GM18909 (cell line): ENCODE data around the gene NOS1AP.
"Not testable (repeated sequence)": the region's sequence is repeated elsewhere in the genome, so short reads cannot be mapped to it uniquely, and the experiment has no call there.

Source experiments
- ATAC-seq: cut with Tn5 transposase; IDR thresholded peaks from one replicate; pipeline ENCODE4 v1.9.1; 2021; ENCODE audit warnings: mild to moderate bottlenecking; ENCODE audit not compliant: unreplicated experiment, poor library complexity

The NOS1AP gene

DNA sequence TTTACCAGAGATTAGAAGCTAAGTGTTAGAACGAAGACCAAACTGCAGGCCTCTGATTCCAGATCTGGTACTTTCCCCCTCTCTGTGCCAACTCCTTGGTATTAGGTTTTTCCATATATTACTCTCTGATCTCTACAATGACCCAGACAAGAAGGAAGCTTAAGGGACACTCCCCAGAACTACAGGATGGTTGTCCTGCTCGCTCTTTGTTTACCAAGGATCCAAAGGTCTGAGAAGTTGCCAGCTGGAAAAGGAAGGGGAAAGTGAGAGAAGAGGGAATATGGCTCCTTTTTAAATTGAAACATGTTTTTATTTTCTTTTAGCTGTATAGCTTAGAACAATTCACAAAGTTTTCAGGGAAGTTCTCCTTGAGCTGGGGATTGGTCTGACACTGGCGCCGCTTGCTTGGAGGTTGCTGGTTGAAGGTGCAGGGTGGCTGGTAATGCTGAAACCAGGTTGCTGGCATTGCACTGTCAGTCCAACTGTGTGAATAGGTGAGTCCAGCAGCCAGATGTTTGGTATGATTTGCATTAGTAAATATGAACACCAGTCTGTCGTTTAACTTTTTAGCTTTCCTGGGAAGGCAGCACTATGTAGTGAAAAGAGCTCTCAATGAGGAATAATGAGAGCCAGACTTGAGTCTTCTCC is 89.3 kb downstream of the NOS1AP start:
- ATAC-seq: no peak

DNA sequence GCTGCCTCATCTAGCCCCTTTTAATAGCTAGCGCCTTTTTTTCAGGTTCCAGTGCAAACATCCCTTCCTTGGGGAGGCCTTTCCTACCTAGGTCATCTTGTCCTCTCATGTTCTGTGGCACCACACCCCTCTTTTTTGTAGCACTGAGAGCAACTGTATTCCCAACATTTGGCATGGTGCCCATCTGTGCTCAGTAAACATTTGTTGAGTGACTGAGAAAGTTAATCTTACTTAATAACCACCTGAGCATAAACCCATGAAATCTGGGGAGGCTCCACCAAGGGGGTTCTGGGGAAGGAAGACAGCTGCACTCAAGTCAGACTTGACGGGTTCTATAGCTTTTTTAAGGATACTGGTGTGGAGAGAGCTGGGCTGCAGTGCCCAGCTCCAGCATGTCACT is 90.0 kb downstream of the NOS1AP start:
- ATAC-seq: no peak

DNA sequence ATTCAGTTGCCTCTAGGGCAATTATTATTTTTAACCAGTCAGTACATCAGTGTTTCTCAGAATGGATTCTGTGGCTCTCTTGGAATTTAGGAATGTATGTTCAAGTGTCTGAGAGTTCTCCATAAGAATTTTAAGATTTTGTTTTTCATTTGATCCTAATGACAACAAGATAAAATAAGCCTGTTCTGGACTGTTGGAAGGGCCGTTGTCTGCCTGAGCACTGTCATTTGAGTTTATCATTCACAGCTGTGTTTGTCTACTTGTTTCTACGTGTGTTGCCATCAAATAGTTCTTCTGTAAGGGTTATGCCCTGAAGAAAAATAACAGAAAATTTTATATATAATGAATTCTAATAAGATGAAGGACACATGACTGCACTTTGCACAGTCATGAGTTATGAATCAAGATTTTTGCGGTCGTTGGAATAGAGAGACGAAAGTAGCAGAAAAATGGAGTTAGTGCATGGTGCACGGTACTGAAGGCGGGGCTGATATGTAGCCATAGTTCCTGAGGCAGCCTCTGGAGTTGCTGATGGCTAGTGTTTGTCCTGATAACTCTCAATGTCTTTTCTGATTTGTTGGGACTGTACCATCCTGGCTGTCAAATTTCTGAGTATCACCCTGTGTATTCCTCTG is 92.5 kb downstream of the NOS1AP start:
- no peak for ATAC-seq

DNA sequence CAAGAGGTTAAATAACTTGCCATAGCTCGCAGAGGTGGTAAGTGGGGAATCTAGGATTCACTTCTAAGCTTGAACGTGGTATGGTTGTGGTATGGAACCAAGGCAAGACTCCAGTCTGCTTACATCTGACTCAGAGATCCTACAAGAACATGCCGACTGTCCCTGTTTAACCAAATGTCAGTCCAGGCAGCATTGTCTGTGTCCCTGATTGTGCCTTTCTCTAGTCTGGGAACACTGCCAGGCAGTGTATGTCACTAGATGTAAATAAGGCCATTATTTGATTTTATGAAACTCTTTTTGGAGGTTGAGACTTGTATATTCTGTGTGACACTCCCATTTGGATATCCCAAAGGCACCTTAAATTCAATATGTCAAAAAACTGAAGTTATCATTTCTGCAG is 96.0 kb downstream of the NOS1AP start:
- ATAC-seq: no peak

DNA sequence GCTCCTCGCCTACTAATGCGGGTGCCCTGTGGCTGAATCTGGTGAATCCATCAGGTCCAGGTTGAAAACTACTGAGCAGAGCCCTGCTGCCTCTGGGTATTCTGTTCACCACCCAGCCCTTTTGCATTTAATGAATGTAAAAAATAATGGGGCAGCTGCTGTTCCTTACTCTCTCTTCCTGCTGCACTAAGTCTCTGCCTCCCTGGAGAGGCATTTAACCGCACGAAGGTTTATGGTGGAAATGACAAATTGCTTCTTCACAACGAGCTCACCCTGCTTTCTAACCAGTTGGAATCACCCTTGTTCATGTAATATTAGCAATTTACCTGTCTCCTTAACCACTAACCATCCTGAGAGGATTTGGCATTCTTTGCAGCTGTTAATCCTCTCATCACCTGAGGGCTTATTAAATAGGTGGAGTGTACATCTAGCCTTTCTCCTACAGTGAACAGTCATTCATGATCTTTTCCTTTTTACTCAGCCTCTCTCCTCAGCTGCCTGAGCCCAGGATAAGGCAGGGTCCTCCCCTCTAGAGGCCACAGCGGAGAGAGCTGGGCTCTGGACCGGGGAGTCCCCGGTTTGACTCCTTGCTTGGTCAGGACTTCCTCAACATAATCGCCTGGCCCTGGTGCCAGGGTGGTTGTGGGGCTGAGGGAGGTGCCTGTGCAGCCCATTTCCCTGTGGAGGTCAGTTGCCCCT is 97.6 kb downstream of the NOS1AP start:
- ATAC-seq: no peak

DNA sequence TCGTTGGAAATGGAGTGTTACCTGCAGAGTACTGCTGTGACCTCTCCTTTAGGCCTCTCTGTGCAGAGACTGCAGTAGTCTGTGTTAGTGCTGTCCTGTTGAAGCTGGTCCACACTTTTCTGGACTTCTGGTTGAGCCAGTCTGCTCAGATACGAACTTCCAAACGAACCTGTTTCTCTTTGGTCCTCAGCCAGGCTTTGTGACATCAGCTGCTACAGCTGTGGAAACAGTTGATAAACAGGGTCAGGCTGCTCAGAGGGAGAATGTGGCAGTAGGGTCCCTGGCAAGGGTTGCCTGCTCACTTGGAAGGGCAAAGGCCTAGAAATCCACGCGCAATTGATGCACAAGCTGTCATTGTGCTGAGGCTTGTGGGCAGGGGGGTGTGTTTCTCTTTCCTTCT is 98.8 kb downstream of the NOS1AP start:
- ATAC-seq: no peak

DNA sequence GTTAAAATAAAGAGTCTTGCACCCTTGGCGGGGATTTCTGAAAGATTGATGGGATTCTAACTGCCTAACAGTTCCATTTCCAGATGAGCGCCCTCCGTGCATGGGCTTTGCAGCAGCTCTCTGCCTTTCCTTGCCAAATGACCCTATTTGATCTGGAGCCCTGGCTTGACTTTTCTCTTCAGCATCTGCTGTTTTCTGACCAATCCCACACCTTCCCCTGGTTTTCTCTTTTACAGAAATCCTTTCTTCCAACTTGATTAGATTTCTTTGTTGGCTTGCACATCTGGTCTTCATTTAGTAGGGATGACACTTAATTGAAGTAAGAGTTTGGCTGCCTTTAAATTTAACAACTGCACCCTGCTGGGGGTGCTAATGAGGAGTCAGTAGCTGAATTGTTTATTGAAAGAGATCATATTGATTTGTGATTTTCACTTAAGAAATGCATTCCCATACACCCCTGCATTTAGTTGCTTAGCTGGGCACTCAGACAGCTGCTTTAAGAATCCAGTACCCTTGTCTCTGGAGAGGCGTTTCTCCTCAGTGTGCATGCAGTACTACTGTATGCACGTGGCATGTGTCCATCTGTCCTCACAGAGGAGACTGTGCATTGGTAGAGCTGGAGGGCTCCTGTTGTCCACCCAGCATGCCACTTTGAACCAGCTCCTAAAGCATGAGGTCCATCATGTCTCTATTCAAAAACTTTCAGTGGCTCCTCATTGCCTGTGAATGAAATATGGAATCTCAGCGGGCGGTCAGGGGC is 99.7 kb downstream of the NOS1AP start:
- ATAC-seq: no peak

DNA sequence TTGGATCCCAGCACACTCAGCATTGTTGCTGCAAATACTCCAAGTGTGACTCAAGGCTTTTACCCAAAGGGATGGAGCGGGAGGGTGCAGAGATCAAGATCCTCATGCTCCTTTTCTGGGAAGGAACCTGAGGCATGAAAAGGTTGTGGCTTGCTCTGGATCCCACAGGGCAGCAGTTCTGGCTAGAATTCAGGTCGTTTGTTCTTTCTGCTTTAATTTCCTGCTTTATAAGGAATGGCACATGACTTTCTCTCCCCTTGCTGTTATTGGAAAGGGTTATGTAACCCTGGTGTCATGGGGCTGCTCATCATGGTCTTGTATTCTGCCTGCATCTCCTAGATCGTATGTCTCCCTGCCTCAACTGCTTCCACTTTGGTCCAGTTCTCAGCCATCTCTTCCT is 101.6 kb downstream of the NOS1AP start:
- ATAC-seq: no peak

DNA sequence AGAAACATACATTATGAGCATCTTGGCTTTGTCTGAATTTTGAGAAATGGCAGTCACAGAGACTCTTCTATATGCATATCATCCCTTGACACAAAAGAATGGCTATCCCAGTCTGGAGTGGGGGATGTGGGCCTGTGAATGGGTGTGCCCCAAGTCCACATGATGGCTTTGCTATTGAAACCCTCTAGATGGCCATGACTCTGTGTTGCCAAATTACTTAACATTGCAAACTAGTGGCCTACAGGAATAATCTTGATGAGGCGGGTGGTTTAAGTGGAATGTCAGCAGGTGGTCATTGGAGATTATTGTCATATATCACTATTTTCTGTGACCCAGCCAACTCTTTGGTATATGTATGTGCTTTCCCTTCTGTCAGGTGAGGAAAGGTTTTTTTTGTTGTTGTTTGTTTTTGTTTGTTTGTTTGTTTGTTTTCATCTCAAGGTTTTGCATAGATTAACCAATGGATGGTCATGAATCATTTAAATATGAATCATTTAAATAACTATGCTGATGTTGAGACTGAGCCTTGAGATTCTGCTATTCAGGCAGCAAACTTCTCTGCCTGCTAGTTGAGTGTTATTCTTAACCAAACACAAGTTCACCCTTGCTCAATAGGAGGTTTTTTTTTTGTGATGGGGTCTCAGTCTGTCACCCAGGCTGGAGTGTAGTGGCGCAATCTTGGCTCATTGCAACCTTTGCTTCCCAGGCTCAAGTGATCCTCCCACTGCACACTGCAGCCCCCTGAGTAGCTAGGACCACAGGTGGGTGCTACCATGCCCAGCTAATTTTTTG is 103.0 kb downstream of the NOS1AP start:
- ATAC-seq: no peak

DNA sequence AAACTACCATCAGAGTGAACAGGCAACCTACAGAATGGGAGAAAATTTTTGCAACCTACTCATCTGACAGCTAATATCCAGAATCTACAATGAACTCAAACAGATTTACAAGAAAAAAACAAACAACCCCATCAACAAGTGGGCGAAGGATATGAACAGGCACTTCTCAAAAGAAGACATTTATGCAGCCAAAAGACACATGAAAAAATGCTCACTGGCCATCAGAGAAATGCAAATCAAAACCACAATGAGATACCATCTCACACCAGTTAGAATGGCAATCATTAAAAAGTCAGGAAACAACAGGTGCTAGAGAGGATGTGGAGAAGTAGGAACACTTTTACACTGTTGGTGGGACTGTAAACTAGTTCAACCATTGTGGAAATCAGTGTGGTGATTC is 104.1 kb downstream of the NOS1AP start:
- ATAC-seq: not testable (repeated sequence)

DNA sequence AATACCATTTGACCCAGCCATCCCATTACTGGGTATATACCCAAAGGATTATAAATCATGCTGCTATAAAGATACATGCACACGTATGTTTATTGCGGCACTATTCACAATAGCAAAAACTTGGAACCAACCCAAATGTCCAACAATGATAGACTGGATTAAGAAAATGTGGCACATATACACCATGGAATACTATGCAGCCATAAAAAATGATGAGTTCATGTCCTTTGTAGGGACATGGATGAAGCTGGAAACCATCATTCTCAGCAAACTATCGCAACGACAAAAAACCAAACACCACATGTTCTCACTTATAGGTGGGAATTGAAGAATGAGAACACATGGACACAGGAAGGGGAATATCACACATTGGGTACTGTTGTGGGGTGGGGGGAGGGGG is 104.5 kb downstream of the NOS1AP start:
- ATAC-seq: not testable (repeated sequence)

DNA sequence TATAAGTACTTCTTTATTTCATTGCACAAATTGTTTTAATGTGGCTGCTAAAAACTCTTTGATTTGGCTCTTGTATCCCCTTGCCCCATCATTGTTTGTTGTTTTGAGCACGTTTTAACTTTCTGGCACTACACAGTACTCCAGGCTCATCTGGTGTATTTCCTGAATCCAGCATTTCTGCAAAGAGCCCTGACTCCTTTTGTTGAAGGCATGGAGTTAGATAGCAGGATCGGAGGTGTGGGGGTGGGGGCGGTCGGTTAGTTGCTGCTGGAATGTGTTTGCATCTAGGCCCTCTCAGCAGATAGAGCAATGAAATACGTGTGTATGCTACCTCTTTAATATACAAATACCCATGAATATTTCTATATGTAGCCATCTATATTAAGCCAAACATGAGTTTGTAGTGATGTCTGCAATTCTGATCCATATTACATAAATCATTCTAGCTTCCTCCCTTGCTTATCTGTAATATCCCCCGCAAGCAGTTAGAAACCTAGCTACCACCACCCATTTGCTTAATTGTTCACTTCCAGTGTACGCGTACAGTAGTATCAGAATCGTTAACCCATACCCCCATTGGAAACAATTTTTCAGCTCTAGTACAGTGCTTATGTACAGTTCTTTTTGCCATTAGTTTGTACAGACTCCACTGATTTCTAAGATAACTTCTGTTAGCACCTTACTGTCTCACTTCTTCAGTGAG is 106.0 kb downstream of the NOS1AP start:
- no peak for ATAC-seq

DNA sequence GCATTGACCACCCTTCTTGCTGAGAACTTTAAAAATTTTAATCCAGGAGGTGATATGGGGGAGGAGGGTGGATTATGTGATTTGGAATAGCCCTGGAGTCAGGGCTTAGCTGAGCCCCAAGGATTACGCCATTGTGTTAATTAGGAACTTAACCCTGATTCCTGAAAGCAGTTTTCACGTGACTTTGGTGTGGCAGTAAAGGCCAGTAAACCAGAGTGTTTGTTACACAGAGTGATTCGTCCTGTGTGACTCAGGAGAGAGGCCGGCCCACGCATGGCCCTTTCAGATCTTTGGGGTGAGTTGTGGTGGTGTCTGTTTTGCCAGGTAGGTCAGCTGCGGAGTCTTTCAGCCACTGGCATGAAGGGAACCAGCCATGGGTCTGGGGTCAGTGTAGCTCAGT is 107.6 kb downstream of the NOS1AP start:
- no peak for ATAC-seq

DNA sequence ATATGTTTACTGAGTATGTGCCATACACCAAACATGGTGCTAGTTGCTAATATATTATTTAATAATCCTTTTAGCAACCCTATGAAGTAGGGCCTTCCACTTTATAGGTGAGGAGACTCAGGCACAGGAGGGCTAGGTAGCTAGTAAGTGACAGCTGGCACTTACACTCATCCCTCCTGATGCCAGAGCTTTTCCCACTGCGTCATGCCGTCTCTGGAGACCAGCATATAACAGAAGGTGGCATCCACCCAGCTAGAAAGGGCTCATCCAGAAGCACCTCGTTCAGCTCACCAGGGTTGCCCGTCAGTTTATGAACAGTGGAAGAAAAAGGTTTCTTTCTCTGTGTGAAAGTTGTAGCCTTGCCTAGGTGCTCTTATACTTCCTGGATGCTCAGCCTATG is 108.9 kb downstream of the NOS1AP start:
- ATAC-seq: no peak

DNA sequence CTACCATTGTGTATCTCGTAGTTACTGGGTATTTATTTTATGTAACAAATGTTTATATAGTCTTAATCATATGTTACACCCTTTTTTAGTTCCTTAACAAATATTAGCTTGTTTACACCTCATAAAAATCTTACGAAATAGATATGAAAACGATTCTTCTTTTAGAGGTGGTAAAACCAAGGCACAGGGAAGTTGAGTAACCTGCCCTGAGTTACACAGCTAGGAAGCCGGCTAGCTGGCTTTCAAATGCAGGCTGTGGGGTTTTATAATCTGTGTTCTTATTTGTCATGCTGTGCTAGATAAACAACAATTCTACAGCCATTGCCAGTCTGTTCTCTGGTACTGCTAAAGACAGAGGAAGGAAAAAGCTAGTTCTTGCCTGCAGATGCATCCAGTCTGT is 109.6 kb downstream of the NOS1AP start:
- ATAC-seq: no peak

DNA sequence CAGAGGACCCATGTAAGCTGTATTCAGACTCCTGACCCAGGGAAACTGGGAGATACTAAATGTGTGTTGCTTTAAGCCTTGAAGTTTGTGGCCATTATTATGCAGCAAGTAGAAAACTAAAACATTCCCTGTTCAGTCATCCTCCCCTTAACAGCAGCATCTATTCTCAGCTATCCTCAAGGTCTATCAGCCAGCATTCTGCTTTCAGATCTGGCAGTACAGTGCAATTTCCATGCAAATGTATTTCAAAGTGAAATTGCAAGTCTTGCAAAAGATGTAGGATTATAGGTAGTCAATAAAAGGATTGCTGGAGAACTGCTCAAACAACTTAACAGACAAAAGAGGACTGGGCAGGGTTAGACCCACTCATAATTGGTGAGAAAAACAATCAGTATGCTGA is 111.3 kb downstream of the NOS1AP start:
- ATAC-seq: no peak

DNA sequence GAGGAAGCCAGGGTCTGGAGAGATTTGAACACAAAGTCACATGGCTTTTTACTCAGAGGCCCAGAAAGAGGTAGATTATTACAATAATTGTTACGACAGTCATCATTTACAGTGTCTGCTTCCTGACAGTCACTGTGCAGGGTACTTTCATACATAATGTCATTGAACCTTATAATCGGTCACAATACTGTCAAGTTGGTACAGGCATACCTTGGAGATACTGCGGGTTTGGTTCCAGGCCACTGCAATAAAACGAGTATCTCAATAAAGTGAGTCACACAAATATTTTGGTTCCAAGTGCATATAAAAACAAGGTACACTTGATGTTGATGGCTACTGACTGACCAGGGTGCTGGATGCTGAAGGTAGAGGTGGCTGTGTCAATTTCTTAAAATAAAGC is 112.6 kb downstream of the NOS1AP start:
- ATAC-seq: no peak

DNA sequence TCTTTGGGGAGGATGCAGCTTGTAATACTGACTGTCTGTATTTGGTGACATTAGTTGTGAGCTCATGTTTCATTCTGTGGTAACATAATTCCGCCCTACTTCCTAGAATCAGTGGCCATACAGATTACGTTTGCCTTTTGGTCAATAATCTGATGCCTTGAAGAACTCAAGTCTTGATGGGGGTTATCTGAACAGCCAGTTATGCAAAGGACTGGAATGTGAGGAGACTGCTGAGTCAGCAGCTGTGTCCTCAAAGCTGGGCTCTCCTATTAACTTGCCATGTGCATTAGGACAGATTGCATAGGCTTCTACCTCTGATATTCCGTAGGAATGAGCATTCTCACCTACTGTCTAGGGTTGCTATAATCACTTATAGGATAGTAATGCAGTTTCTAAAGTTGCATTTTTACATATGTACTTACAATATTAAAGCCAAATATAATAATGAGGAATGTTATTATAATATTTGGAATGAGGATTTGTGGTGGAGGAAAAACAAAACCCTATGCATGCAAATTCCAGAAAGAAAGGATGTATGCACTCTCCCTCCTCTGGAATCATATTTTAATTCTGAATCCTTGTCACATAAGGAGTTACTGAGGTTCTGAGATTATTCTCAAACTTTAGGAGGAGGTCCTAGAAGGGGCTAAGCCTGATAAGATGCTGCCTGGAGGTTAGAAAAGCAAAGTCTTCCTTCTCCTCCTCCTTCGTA is 116.0 kb downstream of the NOS1AP start:
- no peak for ATAC-seq

DNA sequence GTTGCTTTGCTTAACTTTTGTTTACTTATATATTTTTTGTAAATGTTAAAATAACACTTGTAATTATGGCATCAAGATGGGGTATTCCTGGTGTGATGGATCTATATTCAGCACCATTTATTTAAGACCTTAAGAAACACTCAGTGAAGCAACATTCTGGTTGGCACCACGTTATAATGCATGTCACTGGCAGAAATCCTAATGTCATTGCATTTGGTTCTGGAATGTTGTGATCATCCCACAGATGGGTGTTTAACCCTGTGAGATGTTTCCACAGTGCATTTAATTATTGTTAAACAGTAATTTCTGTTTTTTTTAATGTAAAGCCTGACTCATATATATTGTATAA is 116.5 kb downstream of the NOS1AP start:
- ATAC-seq: no peak
